Calu3 (cell line): ENCODE data around the gene AKIRIN2. TPM values are rescaled to one million over a fixed set of nuclear protein-coding genes. Genes with fewer than 3 reads are reported as not detected.
"Not testable (repeated sequence)": the region's sequence is repeated elsewhere in the genome, so short reads cannot be mapped to it uniquely, and the experiment has no call there.

Source experiments
- BruUV-seq: library from RNA; stranded (reverse); fragments of 400-500 nt; replicated peaks from 2 replicates; lab custom pipeline; 2021; lab: Mats Ljungman, UMichigan
- CTCF ChIA-PET: fragments of 300-600 bp; sonication (Branson Sonifier 250); formaldehyde crosslinking; loops from one replicate; lab custom pipeline; 2022; ENCODE audit warnings: antibody characterized with exemption; lab: Charles Lee
- DNase-seq: peaks from one replicate; pipeline ENCODE4 v3.0.0; 2022
- H3K27ac Mint-ChIP-seq: one replicate; pipeline ENCODE4 v1.8.0; 2022; ENCODE audit warnings: mixed read lengths; ENCODE audit not compliant: unreplicated experiment
- H3K27me3 Mint-ChIP-seq: one replicate; pipeline ENCODE4 v1.8.0; 2022; ENCODE audit warnings: mixed read lengths; ENCODE audit not compliant: unreplicated experiment
- H3K36me3 Mint-ChIP-seq: one replicate; pipeline ENCODE4 v1.8.0; 2022; ENCODE audit warnings: mild to moderate bottlenecking, moderate library complexity, mixed read lengths; ENCODE audit not compliant: insufficient read depth, unreplicated experiment
- H3K4me1 Mint-ChIP-seq: one replicate; pipeline ENCODE4 v1.8.0; 2022; ENCODE audit warnings: mild to moderate bottlenecking, low read depth, mixed read lengths; ENCODE audit not compliant: unreplicated experiment
- H3K4me3 Mint-ChIP-seq: one replicate; pipeline ENCODE4 v1.8.0; 2022; ENCODE audit warnings: mild to moderate bottlenecking, low read depth, moderate library complexity, mixed read lengths; ENCODE audit not compliant: unreplicated experiment
- H3K9me3 Mint-ChIP-seq: one replicate; pipeline ENCODE4 v1.8.0; 2022; ENCODE audit warnings: low read depth, mixed read lengths; ENCODE audit not compliant: unreplicated experiment
- CTCF ChIP-seq: fragments of 200-600 bp; IDR thresholded peaks from one replicate; pipeline ENCODE4 v1.8.0; 2022; ENCODE audit warnings: antibody characterized with exemption; ENCODE audit not compliant: unreplicated experiment
- intact Hi-C: fragments of 100-400 bp; cut with micrococcal nuclease; formaldehyde crosslinking; loops from one replicate; pipeline ENCODE4 v1.10.0; 2022; ENCODE audit not compliant: unreplicated experiment
- total RNA-seq: library from RNA; stranded (reverse); gene quantifications from 2 replicates; pipeline ENCODE4 v1.2.3, GENCODE V29; 2022

AKIRIN2 gene
- total RNA-seq, 1 experiment from 2014 or later = 46.1 TPM

- Mint-ChIP-seq H3K36me3 (peaks cover 57% of the 10 kb centered on the region), H3K27me3 (no peaks in the 10 kb centered on the region), H3K4me3 (peak overlapping the region; percentile 96), H3K9me3 (no peaks in the 10 kb centered on the region), H3K4me1 (peaks cover 21% of the 10 kb centered on the region), H3K27ac (no peak overlapping the region)
- BruUV-seq = no TSS peak
- CTCF ChIA-PET = interaction anchor here (0.6 to 0.9 kb wide), 3 partner anchors 14 to 418 kb away, joined by 3 to 6 read pairs (median 4); no protein-coding TSS in a partner anchor
- TF ChIP-seq CTCF = no peak
- no peak for DNase-seq
- intact Hi-C loops = loop anchor here (10.0 kb wide), 1 partner anchor 96 kb away; no protein-coding TSS in a partner anchor
These were observed 3.5 kb downstream of the AKIRIN2 start for GRCh38 chr6:87698547-87699006.

- peak overlapping the region; percentile 96 for H3K4me3 Mint-ChIP-seq
- CTCF ChIA-PET = interaction anchor here (0.7 to 1.3 kb wide), 3 partner anchors 13 to 29 kb away, joined by 3 to 6 read pairs (median 5); no protein-coding TSS in a partner anchor
- BruUV-seq = no TSS peak
- no peak for TF ChIP-seq CTCF
- intact Hi-C loops = loop anchor here (10.0 kb wide), 1 partner anchor 97 kb away; no protein-coding TSS in a partner anchor
- H3K36me3 Mint-ChIP-seq = peaks cover 59% of the 10 kb centered on the region
- H3K27me3 Mint-ChIP-seq = no peaks in the 10 kb centered on the region
- H3K4me1 Mint-ChIP-seq = peaks cover 17% of the 10 kb centered on the region
- no peak overlapping the region for H3K27ac Mint-ChIP-seq
- DNase-seq = no peak
- H3K9me3 Mint-ChIP-seq = no peaks in the 10 kb centered on the region
These were observed 4.2 kb downstream of the AKIRIN2 start for GRCh38 chr6:87697581-87698546.

GRCh38 chr6:87696817-87697216 lies 5.2 kb downstream of the AKIRIN2 start:
- DNase-seq, H3K4me3 Mint-ChIP-seq, H3K9me3 Mint-ChIP-seq, H3K27me3 Mint-ChIP-seq, BruUV-seq, H3K27ac Mint-ChIP-seq: not testable (repeated sequence)
- peaks cover 15% of the 10 kb centered on the region for H3K4me1 Mint-ChIP-seq
- intact Hi-C loops = loop anchor here (10.0 kb wide), 1 partner anchor 98 kb away; no protein-coding TSS in a partner anchor
- CTCF ChIA-PET = interaction anchor here (0.7 to 1.3 kb wide), 2 partner anchors 12 to 23 kb away, joined by 3 to 5 read pairs; no protein-coding TSS in a partner anchor
- peaks cover 56% of the 10 kb centered on the region for H3K36me3 Mint-ChIP-seq

GRCh38 chr6:87692086-87692485 lies 9.9 kb downstream of the AKIRIN2 start:
- no peak overlapping the region for H3K4me3 Mint-ChIP-seq

More at GRCh38 chr6:87692086-87692485, 9.9 kb downstream of the AKIRIN2 start:
- intact Hi-C loops = loop anchor here (10.0 kb wide), 1 partner anchor 103 kb away; no protein-coding TSS in a partner anchor
- H3K27ac Mint-ChIP-seq = no peak overlapping the region
- peaks cover 10% of the 10 kb centered on the region for H3K4me1 Mint-ChIP-seq
- no TSS peak for BruUV-seq
- no peak for TF ChIP-seq CTCF
- CTCF ChIA-PET = interaction anchor here (0.6 to 1.0 kb wide), 2 partner anchors 8 to 10 kb away, joined by 3 to 4 read pairs; no protein-coding TSS in a partner anchor
- H3K36me3 Mint-ChIP-seq = peaks cover 14% of the 10 kb centered on the region
- no peak for DNase-seq
- H3K27me3 Mint-ChIP-seq = no peaks in the 10 kb centered on the region
- no peaks in the 10 kb centered on the region for H3K9me3 Mint-ChIP-seq
